IMR-90 (cell line): ENCODE results near the gene DNM3. TPM values are rescaled to one million over a fixed set of nuclear protein-coding genes. Genes with fewer than 3 reads are reported as not detected.

Experiments
- ATAC-seq: fragments of 200-7000 bp; cut with Tn5 transposase; 2 replicates; pipeline ENCODE4 v1.9.1; 2020; ENCODE audit warnings: low read depth, mild to moderate bottlenecking, moderate library complexity
- BruUV-seq: library from RNA; stranded (reverse); fragments of 400-500 nt; replicated peaks from 2 replicates; lab custom pipeline; 2021; lab: Mats Ljungman, UMichigan
- CTCF ChIA-PET: fragments of 300-600 bp; formaldehyde crosslinking; extraction: SDS; loops from one replicate; lab custom pipeline; 2021; ENCODE audit warnings: antibody characterized with exemption; lab: Yijun Ruan, JAX
- POLR2A ChIA-PET: fragments of 300-600 bp; sonication (Branson Sonifier 250); formaldehyde crosslinking; loops from one replicate; lab custom pipeline; 2022; ENCODE audit warnings: antibody characterized with exemption; ENCODE audit not compliant: unreplicated experiment; lab: Charles Lee
- DNase-seq: peaks from one replicate; pipeline ENCODE4 v3.0.0; 2013
- H2AFZ ChIP-seq: replicated peaks from 2 replicates; pipeline ENCODE3; 2013; ENCODE audit warnings: low read length, mild to moderate bottlenecking; ENCODE audit not compliant: poor library complexity
- H2AK5ac ChIP-seq: 2 replicates; pipeline ENCODE4 v1.6.1; 2013; ENCODE audit warnings: low read depth, low read length, inconsistent platforms
- H2AK9ac ChIP-seq: replicated peaks from 2 replicates; pipeline ENCODE3; 2013; ENCODE audit warnings: mild to moderate bottlenecking, low read depth, low read length, moderate library complexity; ENCODE audit not compliant: poor library complexity
- H2BK120ac ChIP-seq: 2 replicates; pipeline ENCODE4 v1.6.1; 2013; ENCODE audit warnings: low read depth, low read length, inconsistent platforms
- H2BK15ac ChIP-seq: 3 replicates; pipeline ENCODE4 v1.6.1; 2013; ENCODE audit warnings: low read depth, low read length, inconsistent platforms
- H2BK20ac ChIP-seq: 2 replicates; pipeline ENCODE4 v1.6.1; 2013; ENCODE audit warnings: low read depth, mild to moderate bottlenecking, inconsistent platforms, low read length, moderate library complexity
- H2BK5ac ChIP-seq: 2 replicates; pipeline ENCODE4 v1.6.1; 2013; ENCODE audit warnings: mild to moderate bottlenecking, low read depth, low read length, inconsistent platforms; ENCODE audit not compliant: poor library complexity, severe bottlenecking
- H3K14ac ChIP-seq: replicated peaks from 2 replicates; pipeline ENCODE4 v1.6.1; 2013; ENCODE audit warnings: low read depth, low read length, inconsistent platforms
- H3K18ac ChIP-seq: 2 replicates; pipeline ENCODE4 v1.6.1; 2013; ENCODE audit warnings: low read depth, low read length, control low read depth
- H3K23ac ChIP-seq: 2 replicates; pipeline ENCODE4 v1.6.1; 2013; ENCODE audit warnings: low read depth, low read length, inconsistent platforms
- H3K27ac ChIP-seq: 2 replicates; pipeline ENCODE4 v1.5.1; 2013; ENCODE audit warnings: mild to moderate bottlenecking, control low read depth, low read length; ENCODE audit not compliant: insufficient read depth
- H3K27me3 ChIP-seq: 2 replicates; pipeline ENCODE4 v1.6.1; 2013; ENCODE audit warnings: low read length; ENCODE audit not compliant: control insufficient read depth, insufficient read depth
- H3K36me3 ChIP-seq: 2 replicates; pipeline ENCODE4 v1.6.1; 2013; ENCODE audit warnings: low read length, mixed read lengths; ENCODE audit not compliant: control insufficient read depth, insufficient read depth
- H3K4ac ChIP-seq: 2 replicates; pipeline ENCODE4 v1.6.1; 2013; ENCODE audit warnings: low read depth, low read length, inconsistent platforms
- H3K4me1 ChIP-seq: 2 replicates; pipeline ENCODE4 v1.6.1; 2013; ENCODE audit warnings: low read length, mixed read lengths; ENCODE audit not compliant: control insufficient read depth, insufficient read depth
- H3K4me2 ChIP-seq: 2 replicates; pipeline ENCODE4 v1.6.1; 2013; ENCODE audit warnings: low read depth, mild to moderate bottlenecking, control low read depth, low read length, moderate library complexity
- H3K4me3 ChIP-seq: 2 replicates; pipeline ENCODE4 v1.5.1; 2013; ENCODE audit warnings: low read depth, mild to moderate bottlenecking, control low read depth, low read length, moderate library complexity; ENCODE audit not compliant: insufficient read depth
- H3K56ac ChIP-seq: 2 replicates; pipeline ENCODE4 v1.6.1; 2013; ENCODE audit warnings: low read length, inconsistent platforms; ENCODE audit not compliant: insufficient read depth; ENCODE audit errors: extremely low read depth
- H3K79me1 ChIP-seq, 2 experiments: 2 replicates each; pipeline ENCODE4 v1.6.1; 2013; ENCODE audit warnings: low read length in 2 of 2, inconsistent platforms in 1 of 2, low read depth in 1 of 2
- H3K9ac ChIP-seq: 2 replicates; pipeline ENCODE4 v1.6.1; 2013; ENCODE audit warnings: low read depth, low read length, control low read depth
- H3K9me1 ChIP-seq: 2 replicates; pipeline ENCODE4 v1.6.1; 2013; ENCODE audit warnings: low read length, inconsistent platforms; ENCODE audit not compliant: insufficient read depth
- H3K9me3 ChIP-seq: 2 replicates; pipeline ENCODE4 v1.6.1; 2013; ENCODE audit warnings: low read length; ENCODE audit not compliant: control insufficient read depth, insufficient read depth
- H4K20me1 ChIP-seq: 2 replicates; pipeline ENCODE4 v1.6.1; 2013; ENCODE audit warnings: low read length, inconsistent platforms; ENCODE audit not compliant: insufficient read depth
- H4K5ac ChIP-seq: 2 replicates; pipeline ENCODE4 v1.6.1; 2013; ENCODE audit warnings: mild to moderate bottlenecking, low read depth, low read length, control low read depth
- H4K8ac ChIP-seq, 2 experiments: 2 replicates each; pipeline ENCODE4 v1.6.1; 2013; ENCODE audit warnings: low read depth in 2 of 2, low read length in 2 of 2, control low read depth in 1 of 2, inconsistent platforms in 1 of 2
- H4K91ac ChIP-seq: 2 replicates; pipeline ENCODE4 v1.6.1; 2013; ENCODE audit warnings: low read depth, low read length, inconsistent platforms; ENCODE audit not compliant: insufficient read depth
- CEBPB ChIP-seq: IDR thresholded peaks from 2 replicates; pipeline ENCODE4 v1.6.1; 2012; ENCODE audit warnings: low read depth, low read length, improper control_type of control experiment
- RAD21 ChIP-seq: IDR thresholded peaks from 2 replicates; pipeline ENCODE4 v1.6.1; 2012; ENCODE audit warnings: low read length, improper control_type of control experiment
- RCOR1 ChIP-seq: IDR thresholded peaks from 2 replicates; pipeline ENCODE4 v1.6.1; 2012; ENCODE audit warnings: mild to moderate bottlenecking, low read length, improper control_type of control experiment; ENCODE audit not compliant: insufficient replicate concordance
- WGBS, 2 experiments: methylation state at CpG; one replicate each; pipeline versions ENCODE4 v1.1.5 to v1.1.7; 2013; ENCODE audit warnings: missing lambda C conversion rate in 2 of 2; ENCODE audit not compliant: insufficient read length in 1 of 2; ENCODE audit errors: extremely low coverage in 2 of 2; 5-methylcytosine and 5-hydroxymethylcytosine counted together
- dilution Hi-C: fragments of 300-500 bp; cut with HindIII; formaldehyde crosslinking; loops from one replicate; pipeline ENCODE4 v1.14.3; 2018; ENCODE audit warnings: low sequenced_read_pairs; ENCODE audit not compliant: unreplicated experiment
- in situ Hi-C: fragments of 300-500 bp; cut with MboI; formaldehyde crosslinking; loops from 3 replicates; pipeline ENCODE4 v1.14.3; 2019; ENCODE audit warnings: low sequenced_read_pairs, inconsistent platforms, mixed read lengths
- intact Hi-C: fragments of 100-400 bp; cut with micrococcal nuclease; formaldehyde crosslinking; loops from 2 replicates; pipeline ENCODE4 v1.10.0; 2022
- polyA plus RNA-seq, 3 experiments: library from polyadenylated mRNA; depleted of rRNA; stranded (reverse); fragments of >200 nt; gene quantifications; 2 replicates each; pipeline ENCODE4 v1.2.3, GENCODE V29; 2012; ENCODE audit warnings: low replicate concordance in 1 of 3
- total RNA-seq: library from RNA; depleted of rRNA; stranded (reverse); fragments of >200 nt; gene quantifications from 2 replicates; pipeline ENCODE4 v1.2.3, GENCODE V29; 2012

Gene DNM3
- total and polyA plus RNA-seq, 2 of the 4 experiments (the other 2 are of a cell fraction): 0.36 TPM

DNA sequence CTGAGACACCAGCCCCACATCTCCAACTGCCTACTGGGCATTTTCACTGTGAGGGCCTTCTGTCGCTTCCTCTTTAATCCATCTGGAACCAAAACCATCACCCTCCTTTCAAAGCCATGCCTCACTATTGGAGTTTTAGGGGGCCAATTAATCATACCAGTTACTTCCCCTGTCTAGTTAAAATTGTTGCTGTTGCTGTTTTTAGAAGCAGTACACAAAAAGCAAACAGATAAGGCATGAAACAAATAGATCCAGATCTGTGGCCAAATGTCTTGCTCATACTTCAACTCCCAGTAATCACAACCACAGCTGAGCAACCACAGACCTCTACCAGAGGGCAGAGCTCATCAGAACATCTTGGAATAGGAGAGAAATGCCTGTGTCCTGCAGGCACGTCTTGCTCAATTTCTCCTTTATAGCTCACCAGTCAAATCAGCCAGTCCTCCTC lies 445.4 kb downstream of the DNM3 start:
- no peak overlapping the region for H3K4me3 ChIP-seq
- BruUV-seq: no TSS peak
- ATAC-seq (peak; percentile 95), DNase-seq (peak; percentile 86)
- no peak overlapping the region for H2BK15ac ChIP-seq
- no peak overlapping the region for H3K56ac ChIP-seq
- no peak overlapping the region for H2BK120ac ChIP-seq
- no peak overlapping the region for H2AK5ac ChIP-seq
- TF ChIP-seq RAD21 (peak; percentile 13; the same call in 1 of the 2 replicates), CEBPB (peak; percentile 85), RCOR1 (no peak)
- no peak overlapping the region for H3K27ac ChIP-seq
- no peaks in the 10 kb centered on the region for H3K9me3 ChIP-seq
- H3K4me1 ChIP-seq: no peaks in the 10 kb centered on the region
- in situ Hi-C loops (no loop called here), intact Hi-C loops (loop anchor here (2.0 kb wide), 1 partner anchor 112 kb away; no protein-coding TSS in a partner anchor), dilution Hi-C loops (no loop called here)
- H2BK20ac ChIP-seq: no peak overlapping the region
- H3K36me3 ChIP-seq: no peaks in the 10 kb centered on the region
- no peaks in the 10 kb centered on the region for H4K20me1 ChIP-seq
- H4K8ac ChIP-seq: no peak overlapping the region
- H3K79me1 ChIP-seq: no peaks in the 10 kb centered on the region
- H3K9ac ChIP-seq: no peak overlapping the region
- POLR2A ChIA-PET: no interaction called here
- no peak overlapping the region for H3K14ac ChIP-seq
- no peak overlapping the region for H4K91ac ChIP-seq
- no peak overlapping the region for H2AFZ ChIP-seq
- H3K4ac ChIP-seq: no peak overlapping the region
- peaks cover 6% of the 10 kb centered on the region for H3K9me1 ChIP-seq
- no CpG with 5 or more reads among the region's 2 CpGs for WGBS, 2 experiments
- CTCF ChIA-PET: no interaction called here
- no peaks in the 10 kb centered on the region for H3K27me3 ChIP-seq
- no peak overlapping the region for H4K5ac ChIP-seq
- H3K18ac ChIP-seq: 0 out of 2 replicates have a peak overlapping the region, but pooled peaks have one; percentile 7
- H3K4me2 ChIP-seq: no peak overlapping the region
- H2AK9ac ChIP-seq: no peak overlapping the region
- H3K23ac ChIP-seq: no peak overlapping the region
- H2BK5ac ChIP-seq: no peak overlapping the region
